NB4 (cell line): ENCODE data around the gene THEMIS.
A peak's percentile ranks its signal among the peaks of the same experiment; 100 is the strongest.

ENCODE experiments used
- DNase-seq: peaks from one replicate; pipeline ENCODE4 v3.0.0; 2010; ENCODE audit warnings: low read depth
- H3K4me3 ChIP-seq: one replicate; pipeline ENCODE4 v1.5.1; 2011; ENCODE audit warnings: mild to moderate bottlenecking, low read depth, low read length, moderate library complexity
- MYC ChIP-seq: IDR thresholded peaks from 2 replicates; pipeline ENCODE4 v1.6.1; 2011; ENCODE audit warnings: low read depth, low read length
- POLR2A ChIP-seq: IDR thresholded peaks from 2 replicates; pipeline ENCODE4 v1.6.1; 2011; ENCODE audit warnings: mild to moderate bottlenecking; ENCODE audit not compliant: insufficient read length; ENCODE audit errors: extremely low read depth
- TF ChIP-seq, protein P1 (sequence below): IDR thresholded peaks from 2 replicates; pipeline ENCODE4 v1.6.1; 2011; ENCODE audit warnings: low read depth, low read length
- TF ChIP-seq, protein P2 (sequence below): IDR thresholded peaks from one replicate; pipeline ENCODE4 v1.5.1; 2012; ENCODE audit warnings: low read depth, low read length

The THEMIS gene

DNA sequence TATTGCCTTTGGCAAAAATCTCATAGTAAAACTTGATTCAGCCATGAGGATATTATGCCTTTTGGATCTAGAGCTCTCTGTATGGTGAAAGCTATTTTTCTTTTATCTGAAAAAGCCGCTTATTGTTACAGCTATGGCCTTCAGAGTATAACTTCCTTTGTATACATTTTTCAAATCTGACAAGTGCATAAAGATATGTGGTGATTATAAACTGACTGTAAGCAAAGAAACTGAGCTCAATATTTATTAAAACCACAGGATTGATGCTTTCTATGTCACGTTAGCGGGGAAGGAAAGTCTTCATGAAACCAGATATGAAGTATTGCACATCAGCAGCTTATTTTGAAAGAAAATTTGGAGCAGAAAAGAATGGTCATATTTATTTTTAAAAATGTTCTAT lies 151.8 kb downstream of the THEMIS start:
- DNase-seq = no peak
- H3K4me3 ChIP-seq = no peak overlapping the region
- TF ChIP-seq, protein P1, sequence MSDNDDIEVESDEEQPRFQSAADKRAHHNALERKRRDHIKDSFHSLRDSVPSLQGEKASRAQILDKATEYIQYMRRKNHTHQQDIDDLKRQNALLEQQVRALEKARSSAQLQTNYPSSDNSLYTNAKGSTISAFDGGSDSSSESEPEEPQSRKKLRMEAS = no peak
- TF ChIP-seq, protein P2, sequence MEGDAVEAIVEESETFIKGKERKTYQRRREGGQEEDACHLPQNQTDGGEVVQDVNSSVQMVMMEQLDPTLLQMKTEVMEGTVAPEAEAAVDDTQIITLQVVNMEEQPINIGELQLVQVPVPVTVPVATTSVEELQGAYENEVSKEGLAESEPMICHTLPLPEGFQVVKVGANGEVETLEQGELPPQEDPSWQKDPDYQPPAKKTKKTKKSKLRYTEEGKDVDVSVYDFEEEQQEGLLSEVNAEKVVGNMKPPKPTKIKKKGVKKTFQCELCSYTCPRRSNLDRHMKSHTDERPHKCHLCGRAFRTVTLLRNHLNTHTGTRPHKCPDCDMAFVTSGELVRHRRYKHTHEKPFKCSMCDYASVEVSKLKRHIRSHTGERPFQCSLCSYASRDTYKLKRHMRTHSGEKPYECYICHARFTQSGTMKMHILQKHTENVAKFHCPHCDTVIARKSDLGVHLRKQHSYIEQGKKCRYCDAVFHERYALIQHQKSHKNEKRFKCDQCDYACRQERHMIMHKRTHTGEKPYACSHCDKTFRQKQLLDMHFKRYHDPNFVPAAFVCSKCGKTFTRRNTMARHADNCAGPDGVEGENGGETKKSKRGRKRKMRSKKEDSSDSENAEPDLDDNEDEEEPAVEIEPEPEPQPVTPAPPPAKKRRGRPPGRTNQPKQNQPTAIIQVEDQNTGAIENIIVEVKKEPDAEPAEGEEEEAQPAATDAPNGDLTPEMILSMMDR = no peak
- no peak for TF ChIP-seq POLR2A
- TF ChIP-seq MYC = no peak

DNA sequence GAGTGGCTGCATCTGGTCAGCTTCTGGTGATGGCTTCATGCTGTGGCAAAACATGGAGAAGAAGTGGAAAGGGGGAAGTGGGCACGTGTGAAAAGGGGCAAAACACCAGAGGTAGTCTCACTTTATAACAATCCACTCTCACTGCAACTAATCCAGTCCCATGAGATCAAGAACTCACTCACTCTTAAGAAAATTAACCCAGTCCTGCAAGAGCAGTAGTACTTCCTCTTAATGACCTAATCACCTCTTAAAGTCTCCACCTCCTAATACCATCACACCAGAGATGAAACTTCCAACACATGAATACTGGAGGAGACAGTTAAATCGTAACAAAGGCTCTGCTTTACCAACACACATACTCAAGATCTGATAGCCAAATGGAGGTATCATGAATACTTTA lies 152.6 kb downstream of the THEMIS start:
- no peak for DNase-seq
- no peak overlapping the region for H3K4me3 ChIP-seq
- TF ChIP-seq, protein P1 = no peak
- TF ChIP-seq MYC = no peak
- TF ChIP-seq, protein P2 = no peak
- no peak for TF ChIP-seq POLR2A

DNA sequence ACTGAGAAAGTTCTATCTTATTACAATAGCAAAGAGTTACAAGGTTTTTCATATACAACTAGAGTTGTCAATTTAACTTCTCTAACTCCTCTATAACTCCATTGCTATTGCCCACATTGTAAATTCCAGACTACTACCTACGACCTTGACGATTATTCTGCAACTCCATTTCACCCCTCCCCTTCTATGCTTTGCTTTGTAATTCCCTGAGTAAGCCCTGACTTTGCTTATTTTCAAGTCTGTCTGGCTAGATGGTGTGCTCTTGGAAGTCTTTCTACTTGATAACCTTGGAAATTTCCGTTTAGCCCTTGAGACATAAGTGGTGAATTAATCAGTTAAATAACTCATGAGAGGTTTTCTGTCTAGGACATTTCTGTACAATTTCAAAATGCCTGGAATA lies 162.4 kb downstream of the THEMIS start:
- no peak overlapping the region for H3K4me3 ChIP-seq
- TF ChIP-seq POLR2A (no peak), MYC (no peak)
- TF ChIP-seq, protein P2 = no peak
- TF ChIP-seq, protein P1 = no peak
- no peak for DNase-seq

DNA sequence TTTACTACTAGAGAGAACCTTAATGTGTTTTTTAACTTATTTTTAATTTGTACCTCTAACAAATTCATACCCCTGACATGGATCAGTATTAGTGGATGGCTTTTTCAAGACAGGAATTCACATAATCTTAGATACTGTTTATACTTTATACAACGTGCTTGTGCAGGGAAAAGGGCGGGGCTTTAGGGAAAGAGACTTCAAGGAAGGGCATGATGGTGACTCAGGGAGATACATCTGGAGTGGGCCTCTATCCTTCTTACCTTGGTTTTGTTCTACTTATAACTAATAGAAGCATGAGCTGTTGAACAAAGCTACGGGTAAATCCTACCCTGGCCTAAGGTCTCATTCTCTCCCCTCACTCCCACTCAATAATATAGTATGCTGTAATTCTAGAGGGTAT lies 163.1 kb downstream of the THEMIS start:
- TF ChIP-seq POLR2A (no peak), MYC (no peak)
- TF ChIP-seq, protein P2 = no peak
- TF ChIP-seq, protein P1 = no peak
- no peak overlapping the region for H3K4me3 ChIP-seq
- DNase-seq = no peak

DNA sequence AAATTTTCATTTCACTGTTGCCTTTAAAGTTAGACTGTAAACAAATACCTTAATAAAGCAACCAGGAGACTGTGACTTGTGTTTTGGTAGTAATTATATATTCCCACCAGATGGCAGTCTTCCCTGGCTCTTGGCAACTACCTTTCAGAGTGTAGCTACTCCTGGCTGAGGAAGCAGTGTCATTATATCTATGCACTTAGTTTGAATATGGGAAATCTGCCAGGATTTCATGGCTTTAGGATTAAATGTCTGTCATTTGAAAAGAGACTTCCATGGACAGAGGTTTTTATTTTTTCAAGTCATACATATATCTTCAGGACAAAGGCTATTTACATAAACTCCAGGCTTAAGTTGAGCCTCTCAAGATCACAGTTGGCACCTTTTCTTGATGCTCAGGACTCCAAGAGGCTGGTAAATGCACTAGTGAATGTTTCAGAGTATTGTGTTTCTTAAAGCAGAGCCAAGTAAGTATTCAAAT lies 163.8 kb downstream of the THEMIS start:
- TF ChIP-seq, protein P2 = peak; percentile 38
- no peak for TF ChIP-seq MYC
- TF ChIP-seq, protein P1 = no peak

DNA sequence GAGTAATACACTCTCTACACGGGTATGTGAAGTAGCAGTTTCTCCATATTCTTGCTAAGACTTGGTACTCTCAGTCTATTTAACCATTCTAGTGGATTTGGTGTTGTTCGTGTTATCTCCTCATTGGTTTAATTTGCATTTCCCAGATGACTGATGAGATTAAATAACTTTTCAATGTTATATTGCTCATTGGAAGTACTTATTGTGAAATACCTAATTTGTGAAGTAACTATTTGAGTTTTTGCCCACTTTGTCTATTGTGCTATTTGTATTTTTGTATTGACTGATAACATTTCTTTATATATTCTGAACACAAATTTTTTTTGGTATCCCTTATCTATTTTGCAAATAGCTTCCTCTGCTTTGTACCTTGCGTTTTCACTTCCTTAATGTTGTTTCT lies 167.9 kb downstream of the THEMIS start:
- H3K4me3 ChIP-seq = no peak overlapping the region
- TF ChIP-seq POLR2A (no peak), MYC (no peak)
- TF ChIP-seq, protein P2 = no peak
- TF ChIP-seq, protein P1 = no peak
- DNase-seq = no peak

More for the DNA sequence above, 163.8 kb downstream of the THEMIS start:
- DNase-seq = peak; percentile 64
- no peak overlapping the region for H3K4me3 ChIP-seq
